ENCODE data around the gene PPIL6. TPM values are rescaled to one million over a fixed set of nuclear protein-coding genes. Genes with fewer than 3 reads are reported as not detected.

PPIL6 gene
- total RNA-seq, 2 donors from 2014 or later, result 4.2 to 6.0 TPM

DNA sequence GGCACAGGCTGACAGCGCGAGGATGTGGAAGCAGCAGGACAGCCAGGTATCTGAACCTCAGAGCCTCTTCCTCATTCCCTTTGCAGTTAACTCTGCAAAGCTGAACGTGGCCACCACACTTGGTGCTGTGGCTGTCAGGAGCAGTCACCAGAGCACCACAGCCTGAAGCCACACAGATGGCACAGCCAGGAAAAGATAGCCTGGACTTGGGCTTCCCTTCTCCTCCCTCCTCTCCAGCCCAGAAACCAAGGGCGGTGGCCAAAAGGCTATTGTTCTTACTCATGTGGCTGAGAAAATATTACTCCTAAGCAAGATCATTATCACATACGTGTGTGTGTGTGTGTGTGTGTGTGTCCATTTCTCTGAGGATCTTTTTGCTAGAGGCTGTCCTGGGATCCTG, 97.9 kb downstream of the PPIL6 start:
- Histone ChIP-seq H3K27me3 (replicated peaks; ENCODE audit: insufficient read depth) (no peaks in the 10 kb centered on the region), H3K36me3 (no peaks in the 10 kb centered on the region), H3K4me3 (no peak overlapping the region), H3K27ac (no peak overlapping the region), H3K4me1 (replicated peaks) (no peaks in the 10 kb centered on the region), H3K9me3 (no peaks in the 10 kb centered on the region)
- DNase-seq (ENCODE audit: low spot score), result no peak
- no peak for TF ChIP-seq POLR2A (IDR thresholded peaks at IDR 0.05)
- TF ChIP-seq, protein P1, sequence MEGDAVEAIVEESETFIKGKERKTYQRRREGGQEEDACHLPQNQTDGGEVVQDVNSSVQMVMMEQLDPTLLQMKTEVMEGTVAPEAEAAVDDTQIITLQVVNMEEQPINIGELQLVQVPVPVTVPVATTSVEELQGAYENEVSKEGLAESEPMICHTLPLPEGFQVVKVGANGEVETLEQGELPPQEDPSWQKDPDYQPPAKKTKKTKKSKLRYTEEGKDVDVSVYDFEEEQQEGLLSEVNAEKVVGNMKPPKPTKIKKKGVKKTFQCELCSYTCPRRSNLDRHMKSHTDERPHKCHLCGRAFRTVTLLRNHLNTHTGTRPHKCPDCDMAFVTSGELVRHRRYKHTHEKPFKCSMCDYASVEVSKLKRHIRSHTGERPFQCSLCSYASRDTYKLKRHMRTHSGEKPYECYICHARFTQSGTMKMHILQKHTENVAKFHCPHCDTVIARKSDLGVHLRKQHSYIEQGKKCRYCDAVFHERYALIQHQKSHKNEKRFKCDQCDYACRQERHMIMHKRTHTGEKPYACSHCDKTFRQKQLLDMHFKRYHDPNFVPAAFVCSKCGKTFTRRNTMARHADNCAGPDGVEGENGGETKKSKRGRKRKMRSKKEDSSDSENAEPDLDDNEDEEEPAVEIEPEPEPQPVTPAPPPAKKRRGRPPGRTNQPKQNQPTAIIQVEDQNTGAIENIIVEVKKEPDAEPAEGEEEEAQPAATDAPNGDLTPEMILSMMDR (IDR thresholded peaks at IDR 0.05), result no peak
- intact Hi-C loops (cut with DNase I), result no loop called here
- WGBS, result 77% methylated on average over 5 of the region's 5 CpGs

DNA sequence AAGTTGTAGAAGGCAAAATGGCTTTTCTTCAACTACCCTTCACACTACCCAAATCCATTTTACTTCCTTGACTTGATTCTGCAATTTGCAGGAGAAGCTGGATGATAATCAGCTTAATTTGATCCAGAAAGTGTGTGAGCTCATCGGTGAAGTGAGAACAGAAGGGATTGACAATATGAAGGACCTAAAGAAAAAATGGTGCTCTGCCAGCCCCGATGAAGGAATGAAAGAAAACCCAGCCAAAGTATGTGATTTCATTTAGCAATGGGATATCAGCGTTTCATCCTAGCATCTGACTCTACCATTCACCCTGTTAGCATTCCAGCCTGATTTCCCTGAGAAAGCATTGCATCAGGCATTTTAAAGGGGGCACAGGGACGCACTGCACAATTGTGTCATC, 99.6 kb downstream of the PPIL6 start:
- H3K36me3 ChIP-seq, result no peaks in the 10 kb centered on the region
- H3K4me1 ChIP-seq (replicated peaks), result no peaks in the 10 kb centered on the region
- DNase-seq (ENCODE audit: low spot score), result no peak
- WGBS, result 96% methylated on average over 4 of the region's 4 CpGs
- no peak overlapping the region for H3K27ac ChIP-seq
- no peaks in the 10 kb centered on the region for H3K27me3 ChIP-seq (replicated peaks; ENCODE audit: insufficient read depth)
- H3K9me3 ChIP-seq, result no peaks in the 10 kb centered on the region
- intact Hi-C loops (cut with DNase I), result no loop called here
- TF ChIP-seq POLR2A (IDR thresholded peaks at IDR 0.05) (no peak), POLR2AphosphoS5 (IDR thresholded peaks at IDR 0.05) (no peak)
- TF ChIP-seq, protein P1 (IDR thresholded peaks at IDR 0.05), result no peak
- no peak overlapping the region for H3K4me3 ChIP-seq

Other genes starting within 250 kb of the PPIL6 start
- 100 to 1,000 TPM; 202 to 230 TPM for gene CD164, start 58.2 kb downstream of the PPIL6 start, total RNA-seq
- gene SMPD2, start 96 bp upstream of the PPIL6 start, total RNA-seq, result 10 to 100 TPM; 10.2 to 24.2 TPM
- gene MICAL1, start 15.1 kb upstream of the PPIL6 start, total RNA-seq, result 10 to 100 TPM; 13.9 to 55.4 TPM
- 10 to 100 TPM in 1 of 2 donors, 1 to 10 TPM in 1; 8.2 to 12.8 TPM for gene ZBTB24, start 42.6 kb upstream of the PPIL6 start, total RNA-seq